T-helper 2 cell treated with Interferon-gamma antibody and Interleukin-4, amounts not matched to agents 100 ng/mL and 5 ng/mL, for 36 hours (primary cell): ENCODE measurements around the gene TRERF1. TPM values are rescaled to one million over a fixed set of nuclear protein-coding genes. Genes with fewer than 3 reads are reported as not detected.

ENCODE experiments used
- intact Hi-C: fragments of 100-400 bp; cut with micrococcal nuclease; formaldehyde crosslinking; loops from one replicate; pipeline ENCODE4 v1.15.1; 2023
- total RNA-seq: library from RNA; stranded (reverse); gene quantifications from 2 replicates; pipeline ENCODE4 v1.2.3, GENCODE V29; 2022

Gene TRERF1
- total RNA-seq, 1 donor from 2014 or later: 19.7 TPM

DNA sequence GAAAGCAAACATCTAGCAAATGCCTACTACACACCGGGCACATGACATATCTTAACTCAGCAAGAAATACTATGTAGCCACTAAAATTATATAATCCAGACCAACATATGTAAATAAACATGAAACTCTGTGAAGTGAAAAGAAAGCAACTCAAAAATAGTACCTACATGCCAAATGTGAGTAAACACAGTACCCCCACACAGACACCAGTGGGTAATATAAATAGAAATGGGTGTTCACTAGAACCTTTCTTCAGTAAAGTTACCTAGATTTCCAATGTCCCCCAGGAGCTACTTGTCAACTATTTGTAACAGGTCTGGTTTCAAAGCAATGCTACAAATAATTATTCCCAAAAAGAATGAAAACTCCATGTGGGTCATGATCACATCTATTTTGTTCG, 25.5 kb downstream of the TRERF1 start:
- intact Hi-C loops: no loop called here

GRCh38 chr6:42424906-42425474, 26.7 kb downstream of the TRERF1 start:
- intact Hi-C loops: no loop called here

DNA sequence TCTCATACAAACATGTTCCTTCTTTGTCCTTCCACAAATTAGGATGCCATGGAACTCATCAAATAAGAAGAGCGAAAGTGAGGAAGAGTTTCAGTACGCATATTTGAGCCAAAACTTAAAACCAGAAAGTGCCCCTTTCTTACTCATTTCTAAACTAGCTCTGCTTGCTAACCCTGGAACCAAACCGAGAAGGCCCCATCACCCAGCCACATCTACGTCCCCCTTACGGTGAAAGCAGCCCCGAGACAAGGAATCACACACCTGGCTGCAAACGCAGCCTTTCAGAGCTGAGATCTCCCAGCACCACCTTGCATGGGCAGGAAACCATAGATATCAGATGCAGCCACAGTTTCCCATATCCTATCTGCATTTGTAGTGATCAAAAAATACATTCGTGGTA, 28.5 kb downstream of the TRERF1 start:
- intact Hi-C loops: no loop called here

DNA sequence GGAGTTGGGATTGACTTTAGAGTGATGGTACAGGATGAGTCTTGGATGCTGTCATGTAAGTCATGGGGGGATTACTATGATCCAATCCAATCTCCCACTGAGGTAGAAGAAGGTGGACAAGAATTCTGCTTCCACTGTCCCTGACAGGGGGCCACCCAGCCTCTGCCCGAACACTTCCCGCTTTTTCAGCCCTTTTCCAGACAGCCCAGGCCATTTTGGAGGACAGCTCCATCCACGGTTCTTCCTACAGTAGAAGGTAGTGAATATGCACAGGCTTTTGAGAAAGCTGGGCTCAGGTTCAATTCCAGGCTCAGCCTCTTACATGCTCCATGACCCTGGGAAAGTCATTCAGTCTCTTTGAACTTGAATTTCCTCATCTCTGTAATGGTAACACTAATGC, 31.0 kb downstream of the TRERF1 start:
- intact Hi-C loops: no loop called here

DNA sequence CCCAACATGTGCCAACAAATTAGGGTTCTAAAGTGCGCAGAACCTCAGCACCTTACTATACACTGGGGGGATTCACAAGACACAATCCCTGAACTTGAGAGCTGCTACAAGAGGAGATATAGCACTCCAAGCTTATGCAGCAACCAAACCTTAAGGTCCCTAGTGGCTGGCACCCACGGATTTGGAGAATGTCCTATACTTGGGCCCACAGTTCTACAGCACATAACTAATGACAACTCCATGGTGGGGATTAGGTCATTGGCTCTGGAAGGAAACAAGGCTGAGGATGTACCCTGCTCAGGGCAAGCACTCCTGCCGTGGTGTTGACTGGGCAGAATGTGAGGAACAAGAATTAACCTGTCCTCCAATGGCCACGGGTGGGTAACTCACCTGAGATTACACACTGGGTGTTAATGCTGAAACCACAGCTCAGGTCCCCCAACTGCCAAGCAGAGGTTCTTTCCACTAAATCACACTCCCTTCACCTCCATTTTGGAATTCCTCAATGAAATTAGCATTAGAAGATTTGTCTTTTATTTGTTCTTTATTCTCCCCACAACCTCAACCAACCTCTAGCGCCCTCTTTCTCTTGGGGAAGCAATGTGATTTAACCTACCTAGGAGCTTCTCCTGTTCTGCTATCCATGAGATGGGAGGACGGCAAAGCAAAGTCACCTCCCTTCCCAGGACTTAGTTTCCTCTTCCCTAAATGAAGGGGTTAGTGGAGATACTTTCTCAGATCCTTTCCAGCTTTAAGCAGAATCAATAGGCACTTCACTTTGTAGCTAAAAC, 32.0 kb downstream of the TRERF1 start:
- intact Hi-C loops: loop anchor here (5.0 kb wide), 1 partner anchor 33 kb away; the partner anchor contains the start of gene TRERF1

GRCh38 chr6:42418724-42419123, 33.0 kb downstream of the TRERF1 start:
- intact Hi-C loops: loop anchor here (5.0 kb wide), 1 partner anchor 34 kb away; the partner anchor contains the start of gene TRERF1

DNA sequence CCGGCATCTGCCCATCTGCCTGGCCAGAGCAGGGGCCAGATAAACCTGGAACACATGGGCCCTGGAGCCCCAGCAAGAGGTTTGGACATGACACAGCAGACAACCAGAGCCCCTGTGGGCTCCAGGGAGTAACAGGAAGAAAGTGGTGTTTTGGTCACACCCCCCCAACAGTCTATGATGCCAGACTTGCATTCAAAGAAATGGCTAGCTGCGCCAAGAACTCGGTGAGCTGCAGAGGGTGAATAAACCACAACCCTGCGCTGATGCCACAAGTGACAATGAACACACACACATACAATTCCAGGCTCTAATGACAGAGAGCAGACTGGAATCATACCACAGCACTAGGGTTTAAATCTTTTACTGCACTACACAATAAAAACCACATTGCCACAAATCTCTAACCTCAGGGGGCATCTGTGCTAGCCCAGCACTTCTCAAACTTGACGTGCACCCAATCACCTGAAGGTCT, 34.0 kb downstream of the TRERF1 start:
- intact Hi-C loops: loop anchor here (5.0 kb wide), 1 partner anchor 35 kb away; the partner anchor contains the start of gene TRERF1

DNA sequence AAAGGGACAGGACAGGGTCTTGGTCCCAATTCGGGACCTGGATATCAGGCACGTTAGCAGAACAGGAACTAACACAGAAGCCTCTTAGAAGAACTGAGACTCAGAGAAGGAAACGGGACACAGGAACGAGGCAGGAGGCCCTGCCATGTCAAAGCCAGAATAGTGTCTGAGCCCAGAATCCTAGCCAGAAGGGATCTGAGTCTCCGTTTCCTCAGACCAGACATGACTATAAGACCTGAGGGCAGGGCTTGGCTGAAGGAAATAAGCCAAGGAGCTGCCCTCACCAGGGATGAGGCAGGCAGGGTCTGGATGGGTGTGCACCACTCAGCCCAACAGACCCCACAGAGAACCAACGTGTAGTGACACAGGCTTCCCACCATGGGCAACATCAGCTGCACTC, 40.3 kb downstream of the TRERF1 start:
- intact Hi-C loops: no loop called here

DNA sequence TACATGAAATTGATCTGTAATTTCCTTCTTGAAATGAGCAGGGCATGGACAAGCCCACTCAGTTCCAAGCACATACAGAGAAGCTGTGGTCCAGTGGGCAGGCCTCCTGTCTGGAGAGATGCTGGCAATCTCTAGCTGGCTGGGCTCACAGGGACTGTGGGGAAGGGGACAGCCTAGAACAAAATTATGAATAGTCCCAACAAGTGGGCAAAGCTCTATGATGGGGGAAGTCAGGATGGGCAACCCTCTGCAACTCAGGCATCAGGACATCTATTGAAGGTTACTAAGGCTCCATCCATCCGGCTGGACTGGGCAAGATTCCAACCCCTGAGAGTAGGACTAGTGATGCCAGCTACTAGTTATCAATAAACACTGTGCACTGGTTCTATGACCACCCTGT, 40.9 kb downstream of the TRERF1 start:
- intact Hi-C loops: no loop called here

GRCh38 chr6:42409581-42409980, 42.1 kb downstream of the TRERF1 start:
- intact Hi-C loops: no loop called here

- intact Hi-C loops: no loop called here
These were observed 44.3 kb downstream of the TRERF1 start for GRCh38 chr6:42407379-42407778.

DNA sequence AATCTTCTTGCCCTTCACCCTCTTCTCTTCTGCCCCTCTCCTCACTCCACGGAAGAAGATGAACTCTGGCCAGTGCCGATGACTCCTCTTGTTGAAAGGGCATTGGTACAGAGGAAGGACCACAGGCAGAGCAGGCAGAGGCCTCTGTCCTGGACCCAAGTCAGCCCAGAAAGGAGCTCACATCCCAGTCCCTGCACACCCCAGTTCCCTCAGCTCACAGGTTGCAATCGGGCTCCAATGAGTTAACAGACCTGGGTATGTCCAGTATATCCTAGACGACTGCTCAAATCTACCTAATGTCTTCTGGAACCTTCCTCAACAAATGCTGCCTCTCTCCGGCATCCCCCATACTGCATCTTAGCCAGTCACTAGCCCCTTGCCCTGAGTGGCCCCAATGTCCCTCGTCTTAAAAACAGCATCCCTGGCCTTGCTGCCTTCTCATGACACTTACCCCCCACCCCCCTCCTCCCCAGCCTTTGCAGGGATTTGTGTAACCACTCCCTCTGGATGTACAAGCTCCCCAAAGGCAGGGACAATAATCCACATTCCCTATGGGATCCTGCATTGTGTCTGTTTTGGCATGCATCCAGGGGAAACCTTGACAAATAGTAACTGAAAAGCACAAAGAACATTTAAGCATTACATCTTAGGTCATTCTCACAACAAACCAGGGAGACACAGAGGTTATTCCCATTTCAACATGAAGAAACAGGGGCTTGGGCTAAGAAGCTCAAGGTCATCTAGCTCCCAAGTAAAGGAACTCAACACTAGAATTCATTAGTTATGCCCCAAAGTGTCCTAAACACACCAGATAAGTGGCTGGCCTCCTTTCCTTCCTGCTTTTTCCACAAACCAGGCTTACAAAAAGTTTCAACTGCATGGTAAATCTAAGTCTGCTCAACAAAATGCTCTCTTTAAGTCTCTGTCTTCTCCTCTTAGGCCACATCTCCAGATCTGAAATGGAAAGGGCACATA, 45.1 kb downstream of the TRERF1 start:
- intact Hi-C loops: no loop called here

DNA sequence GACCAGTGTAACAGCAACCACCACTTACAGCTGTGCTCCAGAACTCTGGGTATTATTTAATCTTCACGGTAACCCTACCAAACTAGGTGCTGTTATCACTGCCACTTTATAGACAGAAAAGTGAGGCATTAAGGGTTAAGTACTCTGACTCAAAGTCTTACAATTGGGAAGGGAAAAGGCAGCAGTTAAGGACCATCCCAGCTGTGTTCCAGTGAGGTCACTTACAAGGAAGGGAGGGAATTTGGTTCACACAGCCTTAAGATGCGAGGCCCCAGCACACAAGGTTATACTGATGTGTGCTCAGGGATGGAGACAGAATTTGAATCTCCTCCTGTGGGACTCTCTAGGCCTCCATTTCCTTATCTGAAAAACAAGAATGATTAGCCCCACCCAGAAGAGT, 46.7 kb downstream of the TRERF1 start:
- intact Hi-C loops: no loop called here

DNA sequence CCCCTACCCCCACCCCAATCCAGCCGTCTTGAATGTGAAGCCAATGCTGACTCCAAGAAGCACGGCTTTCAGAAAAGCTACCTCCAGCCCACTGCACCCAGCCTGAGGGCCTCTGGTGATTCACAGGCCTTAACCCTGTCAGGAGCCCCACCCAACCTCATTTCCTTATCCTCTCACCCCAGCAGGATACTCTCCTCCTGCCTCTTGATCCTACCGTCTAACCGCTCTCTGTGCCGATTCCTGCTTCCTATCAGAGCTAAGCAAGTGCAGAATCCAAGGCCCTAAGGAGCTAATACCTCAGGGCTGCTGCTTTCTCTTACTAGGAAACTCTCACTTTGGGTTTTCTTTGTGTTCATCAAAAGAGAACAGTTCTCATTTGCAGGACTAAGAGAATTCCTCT, 47.2 kb downstream of the TRERF1 start:
- intact Hi-C loops: no loop called here

- intact Hi-C loops: loop anchor here (2.0 kb wide), 1 partner anchor 15 kb away; no protein-coding TSS in a partner anchor
These were observed 47.9 kb downstream of the TRERF1 start for GRCh38 chr6:42403831-42404230.

- intact Hi-C loops: loop anchor here (2.0 kb wide), 1 partner anchor 15 kb away; no protein-coding TSS in a partner anchor
These were observed 48.3 kb downstream of the TRERF1 start for GRCh38 chr6:42403421-42403820.

- intact Hi-C loops: loop anchor here (2.0 kb wide), 1 partner anchor 13 kb away; no protein-coding TSS in a partner anchor
These were observed 49.5 kb downstream of the TRERF1 start for GRCh38 chr6:42402184-42402583.

- intact Hi-C loops: no loop called here
These were observed 50.1 kb downstream of the TRERF1 start for GRCh38 chr6:42401613-42401951.

DNA sequence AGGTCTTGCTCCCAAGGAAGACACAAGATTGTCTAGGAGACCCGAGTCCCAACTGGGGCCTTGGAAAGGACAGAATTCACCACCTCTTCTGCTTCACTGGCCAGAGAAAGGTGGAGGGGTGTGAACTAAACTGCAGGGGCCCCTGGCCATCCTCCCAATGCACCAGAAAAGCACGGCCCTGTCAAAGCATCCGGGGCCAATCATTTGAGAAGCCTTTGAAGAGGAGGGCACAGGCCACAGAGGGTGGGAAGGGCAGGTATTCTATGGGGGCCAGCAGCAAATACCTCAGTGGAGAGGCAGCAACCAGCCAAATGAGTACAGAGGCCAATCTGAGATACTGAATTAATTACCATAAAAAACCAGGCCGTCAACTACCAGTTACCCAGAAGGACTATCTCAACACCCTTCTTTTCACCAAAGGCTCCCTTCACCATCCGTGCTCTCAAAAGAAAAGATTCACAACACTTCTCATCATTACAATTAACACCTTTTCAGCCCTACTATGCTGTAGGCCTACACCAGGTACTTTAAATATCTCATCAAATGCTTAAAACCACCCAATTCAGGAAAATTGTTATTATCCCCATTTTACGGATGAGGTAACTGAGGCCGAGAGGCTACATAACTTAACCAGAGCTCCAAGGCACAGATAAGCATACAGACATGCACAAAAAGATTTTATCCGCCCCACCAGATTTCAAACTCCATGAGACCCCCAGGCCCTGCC, 50.7 kb downstream of the TRERF1 start:
- intact Hi-C loops: no loop called here

GRCh38 chr6:42400061-42400760, 51.5 kb downstream of the TRERF1 start:
- intact Hi-C loops: no loop called here
